Tibial nerve (tissue), 3 donors: ENCODE data around the gene FEZF2.

ENCODE experiments used
- POLR2A ChIP-seq, 2 donors: fragments of 450-650 bp; IDR thresholded peaks; one replicate each; pipeline ENCODE4 v1.6.1; 2017; ENCODE audit warnings: antibody characterized with exemption in 2 of 2, mild to moderate bottlenecking in 2 of 2, moderate library complexity in 2 of 2
- TF ChIP-seq, protein P1 (sequence below), 5 experiments: fragments of 200-600 bp in 3 of 5; fragments of 450-650 bp in 2 of 5; sonication (generic) in 3 of 5; IDR thresholded peaks; one replicate each; pipeline ENCODE4 v1.5.1; 2016 to 2019; ENCODE audit warnings: antibody characterized with exemption in 5 of 5, mild to moderate bottlenecking in 3 of 5, moderate library complexity in 2 of 5

- TF ChIP-seq POLR2A (IDR thresholded peaks at IDR 0.05), result no peak
- TF ChIP-seq, protein P1, sequence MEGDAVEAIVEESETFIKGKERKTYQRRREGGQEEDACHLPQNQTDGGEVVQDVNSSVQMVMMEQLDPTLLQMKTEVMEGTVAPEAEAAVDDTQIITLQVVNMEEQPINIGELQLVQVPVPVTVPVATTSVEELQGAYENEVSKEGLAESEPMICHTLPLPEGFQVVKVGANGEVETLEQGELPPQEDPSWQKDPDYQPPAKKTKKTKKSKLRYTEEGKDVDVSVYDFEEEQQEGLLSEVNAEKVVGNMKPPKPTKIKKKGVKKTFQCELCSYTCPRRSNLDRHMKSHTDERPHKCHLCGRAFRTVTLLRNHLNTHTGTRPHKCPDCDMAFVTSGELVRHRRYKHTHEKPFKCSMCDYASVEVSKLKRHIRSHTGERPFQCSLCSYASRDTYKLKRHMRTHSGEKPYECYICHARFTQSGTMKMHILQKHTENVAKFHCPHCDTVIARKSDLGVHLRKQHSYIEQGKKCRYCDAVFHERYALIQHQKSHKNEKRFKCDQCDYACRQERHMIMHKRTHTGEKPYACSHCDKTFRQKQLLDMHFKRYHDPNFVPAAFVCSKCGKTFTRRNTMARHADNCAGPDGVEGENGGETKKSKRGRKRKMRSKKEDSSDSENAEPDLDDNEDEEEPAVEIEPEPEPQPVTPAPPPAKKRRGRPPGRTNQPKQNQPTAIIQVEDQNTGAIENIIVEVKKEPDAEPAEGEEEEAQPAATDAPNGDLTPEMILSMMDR (IDR thresholded peaks at IDR 0.05), result no peak
Measured at GRCh38 chr3:62373215-62373614, at the start of gene FEZF2.
